Neuronal stem cell (in vitro differentiated cells): ENCODE data around the gene PTCH1.

Experiments
- DNase-seq: peaks from one replicate; pipeline ENCODE4 v3.0.0-alpha.2; 2013; ENCODE audit warnings: low spot score
- H2AFZ ChIP-seq: one replicate; pipeline ENCODE4 v1.6.1; 2013; ENCODE audit warnings: mild to moderate bottlenecking, low read length, inconsistent platforms
- H2AK5ac ChIP-seq: 2 replicates; pipeline ENCODE4 v1.6.1; 2013; ENCODE audit warnings: low read depth, mild to moderate bottlenecking, inconsistent platforms, low read length, moderate library complexity, mixed read lengths
- H2BK120ac ChIP-seq: 2 replicates; pipeline ENCODE4 v1.6.1; 2013; ENCODE audit warnings: low read depth, mild to moderate bottlenecking, inconsistent platforms, low read length, moderate library complexity, mixed read lengths
- H2BK12ac ChIP-seq: one replicate; pipeline ENCODE4 v1.6.1; 2013; ENCODE audit warnings: low read length, inconsistent platforms
- H2BK15ac ChIP-seq: 2 replicates; pipeline ENCODE4 v1.6.1; 2013; ENCODE audit warnings: mild to moderate bottlenecking, low read length, inconsistent platforms, mixed read lengths
- H2BK5ac ChIP-seq: one replicate; pipeline ENCODE4 v1.6.1; 2013; ENCODE audit warnings: inconsistent platforms, mild to moderate bottlenecking, low read length, moderate library complexity
- H3K14ac ChIP-seq: one replicate; pipeline ENCODE4 v1.6.1; 2013; ENCODE audit warnings: low read length, inconsistent platforms
- H3K18ac ChIP-seq: 2 replicates; pipeline ENCODE4 v1.6.1; 2013; ENCODE audit warnings: low read length, inconsistent platforms
- H3K23ac ChIP-seq: 2 replicates; pipeline ENCODE4 v1.6.1; 2013; ENCODE audit warnings: low read depth, mild to moderate bottlenecking, mixed read lengths, low read length, inconsistent platforms; ENCODE audit not compliant: poor library complexity
- H3K27ac ChIP-seq: replicated peaks from 3 replicates; pipeline ENCODE4 v1.5.1; 2013; ENCODE audit warnings: low read length, inconsistent platforms
- H3K27me3 ChIP-seq, 3 experiments: 2 replicates each; pipeline ENCODE4 v1.6.1; 2013; ENCODE audit warnings: low read length in 3 of 3, mild to moderate bottlenecking in 2 of 3, inconsistent platforms in 1 of 3, low read depth in 1 of 3, mixed read lengths in 1 of 3, moderate library complexity in 1 of 3; ENCODE audit not compliant: control insufficient read depth in 3 of 3, insufficient read depth in 3 of 3
- H3K36me3 ChIP-seq, 2 donors: replicated peaks in 1 of 2; 2 replicates each; pipeline ENCODE4 v1.6.1; 2013; ENCODE audit warnings: low read length in 2 of 2; ENCODE audit not compliant: control insufficient read depth in 2 of 2, insufficient read depth in 2 of 2
- H3K4ac ChIP-seq: 2 replicates; pipeline ENCODE4 v1.6.1; 2013; ENCODE audit warnings: inconsistent platforms, mild to moderate bottlenecking, low read length, moderate library complexity
- H3K4me1 ChIP-seq, 2 donors: 1 replicate in 1 of 2; 2 replicates in 1 of 2; pipeline ENCODE4 v1.6.1; 2013; ENCODE audit warnings: low read length in 2 of 2, low read depth in 1 of 2; ENCODE audit not compliant: control insufficient read depth in 2 of 2, insufficient read depth in 1 of 2
- H3K4me2 ChIP-seq: one replicate; pipeline ENCODE4 v1.6.1; 2013; ENCODE audit warnings: mild to moderate bottlenecking, low read length, inconsistent platforms; ENCODE audit not compliant: insufficient read depth, poor library complexity, severe bottlenecking
- H3K4me3 ChIP-seq, 2 donors: 2 replicates each; pipeline ENCODE4 v1.5.1; 2013; ENCODE audit warnings: low read length in 2 of 2, mild to moderate bottlenecking in 2 of 2, inconsistent platforms in 1 of 2, moderate library complexity in 1 of 2
- H3K79me1 ChIP-seq: one replicate; pipeline ENCODE4 v1.6.1; 2013; ENCODE audit warnings: low read depth, mild to moderate bottlenecking, inconsistent platforms, low read length, moderate library complexity
- H3K9ac ChIP-seq: one replicate; pipeline ENCODE4 v1.6.1; 2013; ENCODE audit warnings: mild to moderate bottlenecking, low read depth, low read length, inconsistent platforms; ENCODE audit not compliant: poor library complexity
- H3K9me3 ChIP-seq, 2 donors: replicated peaks in 1 of 2; 2 replicates each; pipeline versions ENCODE3 to v1.6.1; 2013; ENCODE audit warnings: low read length in 2 of 2, mild to moderate bottlenecking in 2 of 2, inconsistent platforms in 1 of 2, low read depth in 1 of 2, mixed read lengths in 1 of 2, moderate library complexity in 1 of 2; ENCODE audit not compliant: control insufficient read depth in 2 of 2, insufficient read depth in 1 of 2
- H4K8ac ChIP-seq: one replicate; pipeline ENCODE4 v1.6.1; 2013; ENCODE audit warnings: low read depth, mild to moderate bottlenecking, inconsistent platforms, low read length, moderate library complexity
- H4K91ac ChIP-seq: one replicate; pipeline ENCODE4 v1.6.1; 2013; ENCODE audit warnings: low read length, low read depth, mild to moderate bottlenecking, inconsistent platforms; ENCODE audit not compliant: poor library complexity
- WGBS, 2 donors: extraction: QIAGEN DNeasy Blood & Tissue Kit; methylation state at CpG; one replicate each; pipeline ENCODE4 v1.1.7; 2013; ENCODE audit warnings: missing lambda C conversion rate in 2 of 2, mixed read lengths in 1 of 2; ENCODE audit not compliant: insufficient read length in 2 of 2, insufficient replicate concordance in 1 of 2; ENCODE audit errors: extremely low coverage in 2 of 2; 5-methylcytosine and 5-hydroxymethylcytosine counted together

PTCH1 gene

DNA sequence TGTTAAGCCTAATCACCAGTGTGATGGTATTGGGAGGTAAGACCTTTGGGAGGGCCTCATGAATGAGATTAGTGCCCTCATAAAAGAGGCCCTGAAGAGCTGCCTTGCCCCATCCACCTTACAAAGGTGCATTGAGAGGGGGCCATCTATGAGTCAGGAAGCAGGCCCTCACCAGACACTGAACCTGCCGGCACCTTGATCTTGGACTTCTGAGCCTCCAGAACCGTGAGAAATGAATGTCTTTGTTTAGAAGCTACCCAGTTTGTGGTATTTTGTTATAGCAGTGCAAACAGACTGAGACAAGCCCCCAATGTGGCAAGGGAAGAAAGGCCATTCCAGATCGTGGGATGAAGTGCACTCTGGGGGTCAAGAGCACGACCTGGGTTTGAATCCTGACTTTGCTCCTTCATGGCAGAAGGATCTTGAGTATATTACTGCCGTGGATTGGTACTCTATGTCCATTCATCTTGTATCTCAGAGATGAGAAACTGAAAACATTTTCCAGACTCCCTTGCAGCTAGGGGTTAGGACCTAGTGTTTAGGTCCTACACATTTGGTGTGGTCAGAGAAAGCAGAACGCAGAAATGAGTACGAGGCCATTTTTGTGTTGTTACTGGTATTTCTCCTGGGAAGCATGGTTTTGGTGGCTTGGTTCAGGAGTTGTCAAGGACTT lies 86.7 kb downstream of the PTCH1 start:
- DNase-seq: no peak
- no peak overlapping the region for H4K8ac ChIP-seq
- H3K27ac ChIP-seq: no peak overlapping the region
- no peak overlapping the region for H3K14ac ChIP-seq
- H3K4ac ChIP-seq: no peak overlapping the region
- H2AFZ ChIP-seq: no peak overlapping the region
- no peak overlapping the region for H3K4me3 ChIP-seq
- H3K4me2 ChIP-seq: no peak overlapping the region
- no peaks in the 10 kb centered on the region for H3K36me3 ChIP-seq
- H2BK120ac ChIP-seq: no peak overlapping the region
- H2BK12ac ChIP-seq: no peak overlapping the region
- H3K79me1 ChIP-seq: no peaks in the 10 kb centered on the region
- H4K91ac ChIP-seq: no peak overlapping the region
- no peak overlapping the region for H2AK5ac ChIP-seq
- H3K4me1 ChIP-seq: peaks cover 2 to 5% of the 10 kb centered on the region in 2 donors
- no CpG with 5 or more reads among the region's 7 CpGs for WGBS, 2 donors
- no peaks in the 10 kb centered on the region for H3K27me3 ChIP-seq
- H2BK5ac ChIP-seq: no peak overlapping the region
- peaks cover 4 to 12% of the 10 kb centered on the region in 2 donors for H3K9me3 ChIP-seq
- H3K23ac ChIP-seq: no peak overlapping the region
- H2BK15ac ChIP-seq: no peak overlapping the region
- no peak overlapping the region for H3K18ac ChIP-seq
- H3K9ac ChIP-seq: no peak overlapping the region

DNA sequence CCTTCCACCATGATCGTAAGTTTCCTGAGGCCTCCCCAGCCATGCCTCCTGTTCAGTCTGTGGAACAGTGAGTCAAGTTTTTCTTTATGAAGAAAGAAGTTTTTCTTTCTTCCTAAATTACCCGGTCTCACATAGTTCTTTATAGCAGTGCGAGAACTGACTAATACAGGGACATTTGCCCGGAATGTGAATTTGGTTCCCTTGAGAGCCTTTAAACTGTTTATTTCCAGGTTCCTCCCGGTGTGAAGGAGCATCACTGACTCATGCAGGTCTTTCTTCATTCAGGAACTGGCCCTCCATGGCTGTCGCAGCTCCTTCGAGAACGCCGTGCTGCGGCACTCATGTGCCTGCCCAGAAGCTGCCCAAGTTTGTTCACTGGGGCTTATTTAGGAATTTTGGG lies 87.7 kb downstream of the PTCH1 start:
- Histone ChIP-seq H3K4me3 (no peak overlapping the region), H3K4me1 (peaks cover 2 to 3% of the 10 kb centered on the region in 2 donors), H3K4me2 (no peak overlapping the region), H3K9me3 (peaks cover 4 to 10% of the 10 kb centered on the region in 2 donors), H3K14ac (no peak overlapping the region), H3K27me3 (no peaks in the 10 kb centered on the region), H3K18ac (no peak overlapping the region), H2BK120ac (no peak overlapping the region), H3K23ac (no peak overlapping the region), H2AFZ (no peak overlapping the region), H4K8ac (no peak overlapping the region), H2BK5ac (no peak overlapping the region), H3K27ac (no peak overlapping the region), H3K9ac (no peak overlapping the region), H3K4ac (no peak overlapping the region), H2AK5ac (no peak overlapping the region), H3K36me3 (no peaks in the 10 kb centered on the region), H2BK15ac (no peak overlapping the region), H3K79me1 (no peaks in the 10 kb centered on the region), H4K91ac (no peak overlapping the region), H2BK12ac (no peak overlapping the region)
- WGBS, 2 donors: no CpG with 5 or more reads among the region's 10 CpGs
- DNase-seq: no peak

DNA sequence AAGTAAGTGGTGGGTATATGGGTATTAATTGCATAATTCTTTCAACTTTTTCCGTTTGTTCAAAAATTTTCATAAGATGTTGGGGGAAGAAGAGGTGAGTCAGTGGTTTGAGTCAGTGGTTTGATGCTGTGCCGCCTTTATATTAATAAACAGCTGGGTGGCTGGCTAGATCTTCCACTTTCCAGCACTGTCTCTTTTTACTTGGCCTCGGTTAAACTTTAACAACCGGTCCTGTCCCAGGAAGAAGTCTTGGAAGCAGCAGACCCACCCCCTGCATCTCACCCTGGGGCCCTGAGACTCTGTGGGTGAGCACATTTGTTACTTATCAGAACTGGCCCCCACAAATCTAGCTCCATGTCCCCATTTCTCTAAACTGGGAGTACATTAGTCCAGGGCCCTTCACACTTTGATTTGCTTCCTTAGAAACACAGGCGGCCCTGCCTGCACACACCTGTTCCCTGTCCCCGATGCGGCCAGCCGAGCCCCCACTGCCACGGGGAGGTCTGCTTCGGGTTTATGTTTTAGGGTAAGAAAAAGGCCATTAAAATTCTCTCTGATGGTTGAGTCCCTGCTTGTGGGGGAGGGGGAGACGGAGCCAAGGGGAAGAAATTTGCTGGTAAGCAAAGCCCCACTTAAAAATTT lies 90.7 kb downstream of the PTCH1 start:
- Histone ChIP-seq H3K4me2 (peak overlapping the region; percentile 51), H3K27me3 (no peaks in the 10 kb centered on the region), H3K23ac (no peak overlapping the region), H3K14ac (no peak overlapping the region), H4K91ac (peak overlapping the region; percentile 90), H3K4ac (no peak overlapping the region), H3K4me1 (peaks cover 2 to 3% of the 10 kb centered on the region in 2 donors), H3K36me3 (peaks cover 0 to 3% of the 10 kb centered on the region in 2 donors), H2AK5ac (peak overlapping the region; percentile 60), H2BK12ac (no peak overlapping the region), H2AFZ (peak overlapping the region; percentile 80), H3K18ac (peak overlapping the region; percentile 20), H3K27ac (peak overlapping the region; percentile 75), H3K9ac (no peak overlapping the region), H4K8ac (no peak overlapping the region), H2BK15ac (no peak overlapping the region), H3K4me3 (peak overlapping the region in 1 of 2 donors; percentile 57), H2BK120ac (no peak overlapping the region), H3K9me3 (peaks cover 11 to 23% of the 10 kb centered on the region in 2 donors), H3K79me1 (no peaks in the 10 kb centered on the region), H2BK5ac (peak overlapping the region; percentile 84)
- WGBS, 2 donors: no CpG with 5 or more reads among the region's 11 CpGs
- no peak for DNase-seq

DNA sequence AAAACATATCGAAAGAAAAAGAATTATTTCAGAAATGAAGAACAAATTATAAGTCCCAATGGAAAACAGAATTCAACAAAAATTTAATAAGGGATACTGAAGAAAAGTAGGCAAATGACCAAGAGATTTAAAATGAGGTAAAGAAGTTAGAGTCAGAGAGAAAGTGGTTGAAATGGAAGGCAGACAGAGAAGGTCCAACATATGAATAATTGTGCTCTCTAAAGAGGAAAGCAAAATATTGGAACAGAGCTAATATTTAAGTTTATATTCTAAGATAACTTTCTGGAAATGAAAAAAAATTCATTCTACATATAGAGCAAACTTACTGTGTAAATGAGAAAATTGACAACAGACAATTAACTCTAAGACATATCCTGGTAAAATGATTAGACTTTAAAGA lies 94.1 kb downstream of the PTCH1 start:
- Histone ChIP-seq H2BK120ac (no peak overlapping the region), H2BK12ac (no peak overlapping the region), H3K27me3 (no peaks in the 10 kb centered on the region), H3K36me3 (peaks cover 0 to 3% of the 10 kb centered on the region in 2 donors), H3K4me2 (no peak overlapping the region), H3K14ac (no peak overlapping the region), H3K23ac (no peak overlapping the region), H4K8ac (no peak overlapping the region), H3K27ac (no peak overlapping the region), H2BK5ac (no peak overlapping the region), H2AK5ac (no peak overlapping the region), H3K4ac (no peak overlapping the region), H3K9ac (no peak overlapping the region), H4K91ac (no peak overlapping the region), H3K79me1 (no peaks in the 10 kb centered on the region), H3K4me3 (no peak overlapping the region), H2BK15ac (no peak overlapping the region), H2AFZ (no peak overlapping the region), H3K18ac (no peak overlapping the region), H3K9me3 (peaks cover 7 to 19% of the 10 kb centered on the region in 2 donors), H3K4me1 (peaks cover 2 to 3% of the 10 kb centered on the region in 2 donors)
- no CpG with 5 or more reads among the region's 1 CpG for WGBS, 2 donors
- DNase-seq: no peak
